ENCODE data around the gene GAL.

GAL gene

GRCh38 chr11:68689737-68690625 is 5.6 kb downstream of the GAL start:
- no peak for DNase-seq (ENCODE audit: low read depth)
- no peak for TF ChIP-seq CTCF (IDR thresholded peaks at IDR 0.05; ENCODE audit: low read depth, low read length, missing control alignments)
- H3K4me3 ChIP-seq (ENCODE audit: low read depth, low read length), result no peak overlapping the region

GRCh38 chr11:68690671-68691401 is 6.5 kb downstream of the GAL start:
- TF ChIP-seq CTCF (IDR thresholded peaks at IDR 0.05; ENCODE audit: low read depth, low read length, missing control alignments), result no peak
- no peak overlapping the region for H3K4me3 ChIP-seq (ENCODE audit: low read depth, low read length)
- DNase-seq (ENCODE audit: low read depth), result no peak

- no peak for TF ChIP-seq CTCF (IDR thresholded peaks at IDR 0.05; ENCODE audit: low read depth, low read length, missing control alignments)
- no peak overlapping the region for H3K4me3 ChIP-seq (ENCODE audit: low read depth, low read length)
- DNase-seq (ENCODE audit: low read depth), result no peak
Observed at GRCh38 chr11:68691402-68691784, 7.0 kb downstream of the GAL start.

- DNase-seq (ENCODE audit: low read depth), result no peak
- H3K4me3 ChIP-seq (ENCODE audit: low read depth, low read length), result no peak overlapping the region
- TF ChIP-seq CTCF (IDR thresholded peaks at IDR 0.05; ENCODE audit: low read depth, low read length, missing control alignments), result no peak
Observed at GRCh38 chr11:68692115-68692514, 7.8 kb downstream of the GAL start.

GRCh38 chr11:68692871-68693483 is 8.6 kb downstream of the GAL start:
- H3K4me3 ChIP-seq (ENCODE audit: low read depth, low read length), result no peak overlapping the region
- no peak for DNase-seq (ENCODE audit: low read depth)
- TF ChIP-seq CTCF (IDR thresholded peaks at IDR 0.05; ENCODE audit: low read depth, low read length, missing control alignments), result no peak

- no peak for DNase-seq (ENCODE audit: low read depth)
- H3K4me3 ChIP-seq (ENCODE audit: low read depth, low read length), result no peak overlapping the region
- TF ChIP-seq CTCF (IDR thresholded peaks at IDR 0.05; ENCODE audit: low read depth, low read length, missing control alignments), result no peak
Observed at GRCh38 chr11:68693484-68693882, 9.1 kb downstream of the GAL start.
